Thyroid gland (tissue), 4 donors: ENCODE results near the gene ZSCAN18.

ENCODE experiments used
- CTCF ChIP-seq, 6 experiments: fragments of 200-600 bp in 3 of 6; fragments of 450-650 bp in 3 of 6; sonication (generic) in 3 of 6; IDR thresholded peaks; one replicate each; pipeline ENCODE4 v1.5.1; 2016 to 2019; ENCODE audit warnings: antibody characterized with exemption in 6 of 6, mild to moderate bottlenecking in 2 of 6, inconsistent platforms in 1 of 6, moderate library complexity in 1 of 6
- POLR2A ChIP-seq, 2 donors: fragments of 450-650 bp; IDR thresholded peaks; one replicate each; pipeline ENCODE4 v1.6.1; 2017; ENCODE audit warnings: antibody characterized with exemption in 2 of 2, mild to moderate bottlenecking in 2 of 2, moderate library complexity in 1 of 2

DNA sequence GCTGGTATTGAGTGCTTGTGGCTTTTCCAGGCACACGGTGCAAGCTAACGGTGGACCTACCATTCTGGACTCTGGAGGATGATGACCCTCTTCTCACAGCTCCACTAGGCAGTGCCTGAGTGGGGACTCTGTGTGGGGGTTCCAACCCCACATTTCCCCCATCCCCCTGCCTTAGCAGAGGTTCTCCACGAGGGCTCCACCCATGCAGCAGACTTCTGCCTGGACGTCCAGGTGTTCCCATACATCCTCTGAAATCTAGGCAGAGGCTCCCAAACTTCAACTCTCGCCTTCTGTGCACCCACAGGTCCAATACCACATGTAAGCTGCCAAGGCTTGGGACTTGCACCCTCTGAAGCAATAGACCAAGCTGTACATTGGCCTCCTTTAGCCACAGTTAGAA, 25.3 kb upstream of the ZSCAN18 start:
- TF ChIP-seq CTCF (IDR thresholded peaks at IDR 0.05) (no peak), POLR2A (IDR thresholded peaks at IDR 0.05) (no peak)
